IPS-18c (cell line): Measurements from ENCODE around the gene PEG3.
"Not testable (repeated sequence)": the region's sequence is repeated elsewhere in the genome, so short reads cannot be mapped to it uniquely, and the experiment has no call there.

ENCODE experiments used
- H3K4me3 ChIP-seq: 2 replicates; pipeline ENCODE4 v1.7.0; 2013; ENCODE audit warnings: low read depth, mild to moderate bottlenecking, low read length, moderate library complexity; ENCODE audit not compliant: insufficient read depth
- H3K9me3 ChIP-seq: one replicate; pipeline ENCODE4 v1.6.1; 2013; ENCODE audit warnings: mild to moderate bottlenecking, low read length, moderate library complexity; ENCODE audit not compliant: control insufficient read depth, insufficient read depth

PEG3 gene

DNA sequence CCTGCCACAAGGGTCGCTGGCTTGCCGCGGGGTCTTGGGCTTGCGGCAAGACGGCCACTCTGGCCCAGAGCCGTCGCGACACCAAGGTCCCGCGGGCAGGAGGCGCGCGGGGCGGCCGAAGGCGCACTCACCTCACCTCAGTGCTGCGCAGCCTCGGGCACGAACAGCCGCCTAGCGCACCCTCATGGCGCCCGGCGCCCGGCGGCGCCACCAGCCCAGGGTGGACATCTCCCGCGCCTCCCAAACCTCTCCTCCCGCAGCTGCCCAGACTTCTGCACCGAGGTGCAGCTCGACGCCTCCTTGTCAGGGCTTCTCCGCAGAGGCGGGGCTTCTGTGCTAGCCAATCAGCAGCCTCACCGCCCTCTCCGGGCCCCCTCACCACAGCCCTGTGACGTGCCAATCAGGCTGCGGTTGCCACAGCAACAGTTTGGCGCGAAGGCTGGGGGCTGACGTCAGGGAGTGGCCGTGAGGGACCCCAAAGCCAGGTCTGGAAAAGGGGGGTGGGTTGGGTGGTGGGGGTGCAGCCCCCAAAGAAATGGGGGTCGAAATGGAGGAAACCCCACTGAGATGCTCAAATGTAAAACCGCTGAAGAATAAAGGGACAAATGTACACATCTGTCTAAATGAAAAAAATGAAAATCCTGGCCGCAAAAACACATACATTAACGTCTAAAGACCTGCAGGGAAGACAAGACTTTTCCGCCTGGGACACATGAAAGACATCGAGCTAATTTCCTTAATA lies at the start of gene PEG3, which contains the start of gene ZIM2:
Gene PEG3 (minus strand): TSS at position 276 of the 742 bp plus-strand sequence. CDS start 16,071 bp downstream, outside the sequence.
Gene ZIM2 (minus strand): TSS at position 276 of the 742 bp plus-strand sequence. CDS start 16,449 bp downstream, outside the sequence.
- Histone ChIP-seq H3K9me3 (peaks cover 42% of the 10 kb centered on the region), H3K4me3 (no peak within 1 kb of the TSS; the same call in 1 of the 2 replicates)

DNA sequence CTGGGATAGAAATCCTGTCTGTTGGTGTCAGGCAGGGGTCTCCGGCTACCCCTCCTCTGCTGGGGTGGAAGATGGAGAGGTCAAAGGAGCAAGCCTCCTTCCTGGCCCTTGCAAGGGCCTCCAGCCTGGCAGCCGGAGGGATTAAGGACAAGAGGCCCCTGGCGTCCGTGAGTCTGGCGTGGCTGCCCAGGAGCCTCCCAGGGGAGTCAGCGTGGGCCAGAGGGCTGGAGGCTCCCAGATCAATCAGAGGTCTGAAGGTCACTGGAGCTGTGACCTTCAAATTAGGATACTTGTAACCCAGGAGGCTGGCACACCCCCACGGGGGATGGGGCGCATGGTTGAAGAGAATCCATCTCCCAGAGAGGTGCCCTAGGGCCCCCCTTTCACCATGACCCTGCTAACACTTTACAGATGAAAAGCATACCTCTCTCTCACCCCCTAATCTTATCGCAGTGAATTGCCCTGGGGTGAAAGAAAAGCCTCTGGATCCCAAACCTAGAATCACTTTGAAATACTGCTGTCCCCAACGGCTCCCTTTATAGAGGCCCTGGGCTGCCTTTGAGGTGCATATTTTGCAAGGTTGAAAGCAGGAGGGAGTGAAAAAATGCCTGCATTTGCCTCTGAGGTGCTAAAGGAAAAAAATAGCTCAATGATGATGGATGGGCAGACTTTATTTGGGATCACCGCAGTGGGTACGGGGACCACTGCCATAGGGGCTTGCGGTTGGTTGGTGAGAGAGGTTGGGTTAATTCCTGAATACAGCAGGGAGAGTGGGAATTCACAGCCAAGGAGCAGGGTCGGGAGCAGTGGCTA lies 44.9 kb upstream of the PEG3 start:
- H3K4me3 ChIP-seq: no peak overlapping the region
- H3K9me3 ChIP-seq: peaks cover 37% of the 10 kb centered on the region

DNA sequence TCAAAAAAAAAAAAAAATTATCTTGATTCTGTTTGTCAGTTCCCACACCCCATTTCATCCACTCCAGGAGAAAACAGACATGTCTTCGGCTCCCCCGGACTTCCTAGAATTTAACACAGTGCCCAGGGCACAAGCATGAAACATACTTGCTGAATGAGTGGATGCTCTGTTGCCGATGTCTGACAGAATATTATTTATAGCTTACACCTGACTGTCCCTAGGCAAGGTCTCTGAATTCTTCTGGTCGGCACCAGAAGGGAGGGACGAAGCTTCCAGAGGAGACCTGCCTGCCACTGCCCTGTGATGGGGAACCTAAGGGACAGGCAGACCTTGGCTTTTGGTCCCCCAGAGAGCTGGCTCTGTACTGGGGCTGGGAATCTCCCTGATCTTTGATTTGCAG lies 43.9 kb upstream of the PEG3 start:
- H3K4me3 ChIP-seq: no peak overlapping the region
- H3K9me3 ChIP-seq: peaks cover 38% of the 10 kb centered on the region

DNA sequence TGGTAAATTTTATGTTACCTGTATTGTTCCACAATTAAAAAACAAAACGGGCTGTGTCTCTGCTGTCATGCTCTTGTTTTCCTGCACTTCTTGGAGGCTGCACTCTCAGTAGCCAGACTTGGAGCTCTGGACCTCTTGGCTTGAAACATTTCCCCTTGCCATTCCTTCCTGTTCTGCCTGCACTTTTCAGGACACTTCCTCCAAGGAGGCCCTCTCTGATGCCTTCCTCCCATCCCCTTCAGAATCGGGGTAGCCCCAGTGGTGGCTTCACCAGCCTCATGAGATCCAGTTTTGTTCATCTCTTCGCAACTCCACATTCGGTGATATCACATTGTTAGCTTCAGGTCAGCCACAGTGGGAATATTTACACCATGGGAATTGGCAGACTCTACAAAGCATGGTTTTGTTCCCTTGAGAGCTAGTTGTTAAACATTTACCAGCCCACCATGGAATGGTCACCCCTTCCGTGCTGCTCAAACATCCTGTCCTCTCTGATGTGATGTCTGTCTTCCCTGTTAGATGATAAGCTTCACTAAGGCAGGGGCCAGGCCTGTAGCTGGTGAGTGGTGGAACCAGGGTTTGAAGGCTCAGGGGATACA lies 40.2 kb upstream of the PEG3 start:
- H3K4me3 ChIP-seq: peak overlapping the region; percentile 15; the same call in 1 of the 2 replicates
- H3K9me3 ChIP-seq: peaks cover 42% of the 10 kb centered on the region

DNA sequence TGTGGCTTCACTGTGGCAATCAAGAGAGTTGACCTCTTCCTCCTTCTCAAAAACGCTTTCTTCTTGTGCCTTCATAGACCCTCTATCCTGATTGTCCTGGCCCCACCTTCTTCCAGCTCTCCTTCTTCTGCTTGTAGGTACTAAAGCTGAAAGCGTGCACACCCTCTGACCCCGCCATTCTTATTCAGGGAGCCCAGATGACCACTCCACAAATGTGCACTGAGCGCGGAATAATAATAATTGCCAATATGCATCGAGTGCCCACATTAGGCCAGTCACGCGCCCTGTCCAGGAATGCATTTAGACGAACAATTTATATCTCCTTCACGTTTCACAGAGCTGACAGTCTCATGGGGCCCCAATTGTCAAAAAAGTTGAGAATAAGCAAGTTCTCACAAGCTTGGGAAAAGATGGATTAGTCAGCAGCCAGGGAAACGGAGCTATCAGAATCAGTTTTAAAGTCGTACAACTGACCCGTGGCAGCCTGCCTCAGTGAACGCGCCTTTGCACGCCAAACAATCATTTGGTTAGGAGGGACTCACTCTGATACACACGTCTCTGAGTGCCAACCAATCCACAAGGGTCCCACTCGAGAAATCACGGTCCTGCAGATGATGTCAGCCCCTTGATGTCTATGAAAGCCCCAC lies 36.7 kb upstream of the PEG3 start:
- H3K9me3 ChIP-seq: peaks cover 43% of the 10 kb centered on the region

DNA sequence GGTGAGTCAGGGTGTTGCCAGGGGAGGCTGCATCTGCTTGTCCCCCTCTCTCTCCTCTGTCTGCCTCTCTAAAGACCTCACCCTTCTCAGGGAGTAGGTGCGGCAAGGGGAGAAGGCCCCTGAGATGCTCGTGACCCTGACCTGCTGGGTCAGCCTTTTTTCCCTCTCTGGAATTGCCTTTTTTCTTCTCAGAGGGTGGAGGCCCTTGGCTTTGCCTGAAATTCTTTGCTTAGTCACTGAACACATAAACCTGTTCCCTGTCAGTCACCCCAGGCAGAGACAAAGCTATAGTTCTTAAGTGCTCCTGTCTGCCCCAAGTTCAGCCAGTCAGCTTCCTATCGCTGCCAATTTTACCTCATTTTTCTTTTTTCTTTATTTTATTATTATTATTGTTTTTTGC lies 35.2 kb upstream of the PEG3 start:
- Histone ChIP-seq H3K9me3 (peaks cover 38% of the 10 kb centered on the region), H3K4me3 (no peak overlapping the region; the same call in 1 of the 2 replicates)

More for the DNA sequence above, 36.7 kb upstream of the PEG3 start:
- H3K4me3 ChIP-seq: no peak overlapping the region

DNA sequence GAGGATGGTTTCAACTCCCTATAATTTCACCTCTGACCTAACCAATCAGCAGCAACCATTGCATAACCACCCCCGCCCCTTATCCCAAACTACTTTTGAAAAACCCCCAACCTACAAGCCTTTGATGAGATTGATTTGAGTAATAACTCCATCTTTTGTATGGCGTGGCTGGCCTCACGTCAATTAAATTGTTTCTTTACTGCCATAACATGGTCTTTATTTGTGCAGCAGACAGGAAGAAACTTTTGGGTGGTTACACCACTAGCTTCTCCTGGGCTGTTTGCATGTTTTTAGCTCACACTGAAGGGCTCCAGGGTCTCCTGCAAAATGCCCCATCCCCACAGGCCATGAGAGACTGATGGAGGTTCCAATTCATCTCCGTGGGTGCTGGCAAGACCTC lies 34.0 kb upstream of the PEG3 start:
- Histone ChIP-seq H3K4me3 (no peak overlapping the region), H3K9me3 (peaks cover 44% of the 10 kb centered on the region)

DNA sequence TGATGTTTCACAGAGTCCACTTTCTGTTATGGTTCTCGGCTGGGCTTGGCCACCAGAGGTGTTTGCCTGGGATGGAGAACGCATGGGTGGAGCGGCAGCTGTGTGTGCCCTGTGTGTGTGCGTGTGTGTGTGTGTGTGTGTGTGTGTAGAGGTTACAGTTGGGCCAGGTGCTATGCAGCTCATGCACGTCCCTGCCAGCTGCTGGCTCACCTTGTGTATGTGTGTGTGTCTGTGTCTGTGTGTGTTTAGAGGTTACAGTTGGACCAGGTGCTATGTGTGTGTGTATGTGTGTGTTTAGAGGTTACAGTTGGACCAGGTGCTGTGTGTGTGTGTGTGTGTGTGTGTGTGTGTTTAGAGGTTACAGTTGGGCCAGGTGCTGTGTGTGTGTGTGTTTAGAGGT lies 33.0 kb upstream of the PEG3 start:
- peaks cover 39% of the 10 kb centered on the region for H3K9me3 ChIP-seq
- no peak overlapping the region for H3K4me3 ChIP-seq

DNA sequence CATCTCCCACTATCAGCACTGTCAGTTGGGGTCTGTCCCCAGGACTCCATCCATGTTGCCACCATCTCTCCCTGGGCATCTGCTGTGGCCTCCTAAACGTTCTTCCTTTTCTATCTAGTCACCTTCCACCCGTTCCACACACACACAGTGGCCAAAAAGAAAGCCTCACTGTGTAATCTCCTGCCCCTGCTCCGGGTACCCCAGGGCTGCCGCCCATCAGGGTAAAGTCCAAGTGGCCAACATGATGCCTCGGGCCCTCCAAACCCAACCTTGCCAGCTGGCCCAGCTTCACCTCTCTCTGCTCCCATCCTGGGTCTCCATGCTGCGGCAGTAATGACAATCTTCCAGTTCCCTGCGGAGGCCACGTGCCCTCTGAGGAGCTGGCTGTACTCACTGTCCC lies 29.4 kb upstream of the PEG3 start:
- Histone ChIP-seq H3K4me3 (no peak overlapping the region), H3K9me3 (peaks cover 31% of the 10 kb centered on the region)

DNA sequence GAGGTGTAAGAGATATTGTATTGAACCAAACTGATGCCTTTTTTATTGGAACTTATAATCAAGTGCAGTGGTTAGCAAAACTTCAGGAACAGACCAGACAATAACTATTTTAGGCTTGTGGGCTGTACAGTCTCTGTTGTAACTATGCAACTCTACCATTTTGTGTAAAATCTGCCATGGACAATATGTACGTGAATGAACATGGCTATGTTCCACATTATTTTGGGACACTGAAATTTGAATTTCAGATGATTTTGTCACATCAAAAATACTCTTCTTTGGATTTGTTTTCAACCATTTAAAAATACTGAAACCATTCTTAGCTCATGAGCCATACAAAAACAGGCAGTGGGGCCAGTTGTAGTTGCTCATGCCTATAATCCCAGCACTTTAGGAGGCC lies 27.9 kb upstream of the PEG3 start:
- H3K4me3 ChIP-seq: no peak overlapping the region
- peaks cover 25% of the 10 kb centered on the region for H3K9me3 ChIP-seq

DNA sequence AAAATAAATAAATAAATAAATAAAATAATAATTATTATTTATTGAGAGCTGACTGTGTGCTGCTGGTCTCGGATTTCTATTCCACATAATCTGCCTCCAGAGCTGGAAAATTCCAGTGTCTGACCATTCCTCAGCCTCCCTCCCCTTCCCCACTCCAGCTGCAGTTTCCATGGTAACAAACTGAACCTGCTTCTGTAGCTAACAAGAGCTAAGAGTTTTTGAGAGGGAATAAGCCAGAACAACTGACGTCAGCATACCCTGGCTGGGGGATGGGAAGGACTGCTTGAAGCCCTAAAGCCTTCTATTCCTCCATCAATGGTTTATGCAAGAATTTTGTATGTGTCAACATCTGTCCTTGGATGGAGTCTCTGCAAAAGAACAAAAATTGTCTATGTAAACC lies 26.0 kb upstream of the PEG3 start:
- H3K4me3 ChIP-seq: no peak overlapping the region
- peaks cover 30% of the 10 kb centered on the region for H3K9me3 ChIP-seq

DNA sequence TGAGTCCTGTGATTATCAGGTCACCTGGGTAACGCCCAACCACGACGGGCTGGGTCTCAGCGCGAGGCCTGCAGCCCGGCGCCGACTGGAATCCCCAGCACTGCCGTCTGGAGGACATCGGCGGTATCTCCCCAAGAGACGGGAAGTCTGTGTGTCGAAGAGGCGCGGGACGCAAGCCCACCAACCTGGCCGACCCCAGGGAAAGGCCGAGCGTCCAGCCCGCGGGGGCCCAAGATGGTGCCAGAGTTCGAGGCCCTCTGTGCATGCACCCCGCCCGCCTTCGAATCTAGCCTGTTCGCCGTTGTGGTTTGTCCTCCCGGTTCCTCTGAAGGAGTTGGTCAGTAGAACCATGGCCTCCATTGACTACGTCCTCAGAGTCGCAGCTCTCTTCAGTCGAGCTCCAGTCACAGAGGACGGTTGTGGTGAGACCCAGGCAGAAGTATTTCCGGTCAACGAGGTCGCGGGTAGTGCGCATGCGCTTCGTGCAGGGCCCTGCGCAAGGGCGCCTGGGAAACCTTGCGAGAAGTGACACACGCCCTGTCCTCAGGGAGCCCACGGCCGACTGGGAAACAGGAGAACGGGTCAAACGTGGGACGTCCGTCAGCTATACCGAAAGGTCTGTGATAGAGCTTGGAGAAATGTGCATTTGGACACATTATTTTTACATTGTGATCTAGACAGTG lies 24.1 kb upstream of the PEG3 start:
- Histone ChIP-seq H3K9me3 (peaks cover 24% of the 10 kb centered on the region), H3K4me3 (no peak overlapping the region)

DNA sequence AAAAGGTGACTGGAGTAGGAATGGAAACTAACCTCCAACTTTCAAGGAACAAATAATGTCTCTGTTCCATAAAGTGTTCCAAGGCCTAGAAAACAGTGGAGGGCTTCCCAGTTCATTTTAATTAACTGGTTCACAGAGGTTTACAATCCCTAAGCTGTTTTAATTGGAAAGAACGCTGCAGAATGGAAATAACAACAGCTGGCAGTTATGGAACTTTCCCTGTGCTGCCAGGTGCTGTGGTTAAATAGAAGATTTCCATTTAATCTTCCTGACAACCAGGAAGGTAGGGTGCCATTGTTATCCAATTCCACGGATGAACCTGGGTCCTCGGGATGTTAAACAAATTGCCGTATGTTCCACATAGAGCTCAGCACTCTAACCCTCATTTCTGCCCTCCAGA lies 22.2 kb upstream of the PEG3 start:
- Histone ChIP-seq H3K9me3 (peaks cover 19% of the 10 kb centered on the region), H3K4me3 (no peak overlapping the region)

DNA sequence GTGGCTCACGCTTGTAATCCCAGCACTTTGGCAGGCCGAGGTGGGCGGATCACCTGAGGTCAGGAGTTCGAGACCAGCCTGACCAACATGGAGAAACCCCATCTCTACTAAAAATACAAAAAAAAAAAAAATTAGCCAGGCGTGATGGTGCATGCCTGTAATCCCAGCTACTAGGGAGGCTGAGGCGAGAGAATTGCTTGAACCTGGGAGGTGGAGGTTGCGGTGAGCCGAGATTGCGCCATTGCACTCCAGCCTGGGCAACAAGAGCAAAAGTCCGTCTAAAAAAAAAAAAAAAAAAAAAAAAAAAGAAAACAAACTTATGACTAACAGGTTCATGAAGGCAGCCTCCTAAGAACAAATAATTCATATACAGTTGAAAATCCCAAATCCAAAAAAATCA lies 19.9 kb upstream of the PEG3 start:
- H3K4me3 ChIP-seq: not testable (repeated sequence)
- H3K9me3 ChIP-seq: peaks cover 21% of the 10 kb centered on the region

DNA sequence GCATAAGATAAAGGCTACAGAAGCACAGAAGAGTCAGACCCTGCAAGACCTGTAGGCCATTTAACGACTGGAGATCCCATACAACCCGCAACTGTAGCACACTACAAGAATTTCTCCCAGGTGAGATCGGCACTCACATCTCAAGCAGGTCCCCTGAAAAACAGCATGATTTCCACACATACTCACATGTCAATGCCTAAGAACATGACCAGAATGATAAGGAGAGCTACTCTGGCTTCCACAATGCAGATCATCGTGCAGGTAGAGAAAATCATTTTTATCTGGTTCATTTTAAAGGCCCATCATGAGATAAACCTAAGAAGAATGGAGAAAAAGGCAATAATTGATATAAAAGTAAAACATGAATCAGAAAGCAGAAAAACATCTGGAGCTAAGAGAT lies 17.5 kb upstream of the PEG3 start:
- peaks cover 20% of the 10 kb centered on the region for H3K9me3 ChIP-seq

DNA sequence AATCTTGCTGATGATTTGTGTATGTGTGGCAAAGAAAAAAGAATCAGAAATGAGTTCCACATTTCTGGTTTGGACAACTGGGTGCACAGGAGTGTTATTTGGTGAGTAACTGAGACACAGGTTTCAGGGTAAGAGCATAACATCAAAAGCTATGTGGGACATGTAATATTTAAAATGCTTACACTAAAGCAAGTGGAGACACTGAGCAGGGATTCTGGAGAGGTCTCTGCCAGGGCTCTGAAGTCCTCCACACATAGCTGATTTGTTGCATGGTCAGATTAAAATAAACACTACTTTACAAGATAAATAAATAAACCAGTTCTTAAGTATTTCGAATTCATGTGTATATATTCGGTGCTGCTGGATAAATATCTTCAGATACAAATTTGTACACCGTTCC lies 16.3 kb upstream of the PEG3 start:
- H3K9me3 ChIP-seq: peaks cover 18% of the 10 kb centered on the region
- H3K4me3 ChIP-seq: no peak overlapping the region

More for the DNA sequence above, 17.5 kb upstream of the PEG3 start:
- H3K4me3 ChIP-seq: no peak overlapping the region

DNA sequence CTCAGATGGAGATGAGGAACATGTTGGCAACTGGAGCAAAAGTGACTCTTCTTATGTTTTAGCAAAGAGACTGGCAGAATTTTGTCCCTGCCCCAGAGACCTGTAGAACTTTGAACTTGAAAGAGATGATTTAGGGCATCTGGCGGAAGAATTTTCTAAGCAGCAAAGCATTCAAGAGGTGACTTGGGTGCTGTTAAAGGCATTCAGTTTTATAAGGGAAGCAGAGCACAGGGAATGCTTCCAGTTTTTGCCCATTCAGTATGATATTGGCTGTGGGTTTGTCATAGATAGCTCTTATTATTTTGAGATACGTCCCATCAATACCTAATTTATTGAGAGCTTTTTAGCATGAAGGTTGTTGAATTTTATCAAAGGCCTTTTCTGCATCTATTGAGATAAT lies 11.8 kb upstream of the PEG3 start:
- peaks cover 18% of the 10 kb centered on the region for H3K9me3 ChIP-seq

More for the DNA sequence above, 11.8 kb upstream of the PEG3 start:
- not testable (repeated sequence) for H3K4me3 ChIP-seq
